Measurements from ENCODE around the gene DISC1.

DNA sequence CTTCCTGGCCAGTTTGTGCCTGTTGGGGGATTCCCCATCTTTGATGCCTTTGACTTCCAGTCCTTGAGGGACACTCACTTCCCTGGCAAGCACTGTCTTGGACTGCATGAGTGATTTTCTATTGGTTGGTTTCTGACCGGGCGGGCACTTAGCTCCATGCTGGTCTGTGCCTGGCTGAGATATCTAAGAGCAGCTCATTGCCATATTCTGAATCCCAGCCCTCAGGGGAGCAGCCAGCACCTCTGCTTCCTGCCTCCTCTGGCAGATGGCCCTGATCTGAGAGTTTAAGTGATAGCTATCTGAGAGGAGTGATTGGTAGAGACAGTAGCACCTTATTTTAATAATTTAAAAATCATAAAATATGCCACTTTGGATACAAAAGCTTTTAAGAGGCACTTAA lies 52.5 kb downstream of the DISC1 start:
- TF ChIP-seq, protein P1, sequence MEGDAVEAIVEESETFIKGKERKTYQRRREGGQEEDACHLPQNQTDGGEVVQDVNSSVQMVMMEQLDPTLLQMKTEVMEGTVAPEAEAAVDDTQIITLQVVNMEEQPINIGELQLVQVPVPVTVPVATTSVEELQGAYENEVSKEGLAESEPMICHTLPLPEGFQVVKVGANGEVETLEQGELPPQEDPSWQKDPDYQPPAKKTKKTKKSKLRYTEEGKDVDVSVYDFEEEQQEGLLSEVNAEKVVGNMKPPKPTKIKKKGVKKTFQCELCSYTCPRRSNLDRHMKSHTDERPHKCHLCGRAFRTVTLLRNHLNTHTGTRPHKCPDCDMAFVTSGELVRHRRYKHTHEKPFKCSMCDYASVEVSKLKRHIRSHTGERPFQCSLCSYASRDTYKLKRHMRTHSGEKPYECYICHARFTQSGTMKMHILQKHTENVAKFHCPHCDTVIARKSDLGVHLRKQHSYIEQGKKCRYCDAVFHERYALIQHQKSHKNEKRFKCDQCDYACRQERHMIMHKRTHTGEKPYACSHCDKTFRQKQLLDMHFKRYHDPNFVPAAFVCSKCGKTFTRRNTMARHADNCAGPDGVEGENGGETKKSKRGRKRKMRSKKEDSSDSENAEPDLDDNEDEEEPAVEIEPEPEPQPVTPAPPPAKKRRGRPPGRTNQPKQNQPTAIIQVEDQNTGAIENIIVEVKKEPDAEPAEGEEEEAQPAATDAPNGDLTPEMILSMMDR (IDR thresholded peaks at IDR 0.05), result no peak
- no peak for TF ChIP-seq POLR2A (IDR thresholded peaks at IDR 0.05)
